Endothelial cell of umbilical vein (primary cell): ENCODE results near the gene PABPN1. TPM values are rescaled to one million over a fixed set of nuclear protein-coding genes. Genes with fewer than 3 reads are reported as not detected.

ENCODE experiments used
- BruUV-seq: library from RNA; stranded (reverse); fragments of 400-500 nt; replicated peaks from 2 replicates; lab custom pipeline; 2021; lab: Mats Ljungman, UMichigan
- CTCF ChIA-PET: fragments of 300-600, 350-600 bp; sonication (Branson Sonifier 250); formaldehyde crosslinking; loops from one replicate; lab custom pipeline; 2021; ENCODE audit warnings: antibody characterized with exemption, inconsistent platforms; lab: Charles Lee
- POLR2A ChIA-PET: fragments of 300-600, 350-600 bp; sonication (Branson Sonifier 250); formaldehyde crosslinking; loops from one replicate; lab custom pipeline; 2021; ENCODE audit warnings: antibody characterized with exemption, inconsistent platforms; lab: Charles Lee
- DNase-seq: peaks from one replicate; pipeline ENCODE4 v3.0.0-alpha.2; 2011; ENCODE audit warnings: low read depth, low spot score
- FAIRE-seq: peaks from 2 replicates; lab custom pipeline; 2011; peaks lifted over from hg19 to GRCh38; lab: Jason Lieb, UNC
- H2AFZ ChIP-seq: 2 replicates; pipeline ENCODE4 v1.6.0; 2012; ENCODE audit warnings: low read depth, low read length, control low read depth, inconsistent platforms
- H3K27ac ChIP-seq: 2 replicates; pipeline ENCODE4 v1.5.1; 2011; ENCODE audit warnings: low read depth, mild to moderate bottlenecking, control low read depth, low read length, moderate library complexity; ENCODE audit not compliant: insufficient read depth
- H3K27me3 ChIP-seq, 2 experiments: 2 replicates each; pipeline versions ENCODE4 v1.6.0 to v1.6.1; 2011; ENCODE audit warnings: low read length in 2 of 2, mixed read lengths in 1 of 2; ENCODE audit not compliant: control insufficient read depth in 2 of 2, insufficient read depth in 2 of 2
- H3K36me3 ChIP-seq, 2 experiments: 2 replicates in 1 of 2; 3 replicates in 1 of 2; pipeline ENCODE4 v1.5.1; 2011; ENCODE audit warnings: low read length in 2 of 2, mild to moderate bottlenecking in 1 of 2, moderate library complexity in 1 of 2; ENCODE audit not compliant: control insufficient read depth in 2 of 2, insufficient read depth in 2 of 2; ENCODE audit errors: extremely low read depth in 1 of 2
- H3K4me1 ChIP-seq: 3 replicates; pipeline ENCODE4 v1.5.1; 2011; ENCODE audit warnings: mild to moderate bottlenecking, low read length; ENCODE audit not compliant: control insufficient read depth, insufficient read depth; ENCODE audit errors: extremely low read depth
- H3K4me2 ChIP-seq: 2 replicates; pipeline ENCODE4 v1.6.1; 2011; ENCODE audit warnings: low read length, control low read depth, mixed read lengths; ENCODE audit not compliant: insufficient read depth
- H3K4me3 ChIP-seq, 3 experiments: fragments of 200-600 bp in 1 of 3; sonication (generic), shearing (Covaris generic) in 1 of 3; replicated peaks in 1 of 3; 2 replicates each; pipeline ENCODE4 v1.5.1; 2011 to 2016; ENCODE audit warnings: control low read depth in 3 of 3, low read length in 3 of 3, mild to moderate bottlenecking in 2 of 3, inconsistent platforms in 1 of 3, low read depth in 1 of 3, moderate library complexity in 1 of 3; ENCODE audit not compliant: insufficient read depth in 1 of 3
- H3K79me2 ChIP-seq: 2 replicates; pipeline ENCODE4 v1.6.0; 2012; ENCODE audit warnings: low read length, inconsistent platforms; ENCODE audit not compliant: control insufficient read depth, insufficient read depth
- H3K9ac ChIP-seq: replicated peaks from 2 replicates; pipeline ENCODE3; 2011; ENCODE audit warnings: low read length, control low read depth; ENCODE audit not compliant: insufficient read depth; ENCODE audit errors: extremely low read depth
- H3K9me1 ChIP-seq: replicated peaks from 3 replicates; pipeline ENCODE4 v1.6.0; 2011; ENCODE audit warnings: mild to moderate bottlenecking, low read length; ENCODE audit not compliant: control insufficient read depth, insufficient read depth; ENCODE audit errors: extremely low read depth
- H3K9me3 ChIP-seq: replicated peaks from 2 replicates; pipeline ENCODE4 v1.5.1; 2012; ENCODE audit warnings: low read length, inconsistent platforms; ENCODE audit not compliant: control insufficient read depth, insufficient read depth
- H4K20me1 ChIP-seq: replicated peaks from 2 replicates; pipeline ENCODE3; 2011; ENCODE audit warnings: mild to moderate bottlenecking, low read length; ENCODE audit not compliant: control insufficient read depth, insufficient read depth; ENCODE audit errors: extremely low read depth
- EZH2 ChIP-seq: IDR thresholded peaks from 2 replicates; pipeline ENCODE4 v1.6.1; 2012; ENCODE audit warnings: borderline replicate concordance, low read depth, mild to moderate bottlenecking, moderate library complexity, low read length, inconsistent platforms; ENCODE audit not compliant: severe bottlenecking
- FOS ChIP-seq: IDR thresholded peaks from 2 replicates; pipeline ENCODE4 v1.6.1; 2011; ENCODE audit warnings: mild to moderate bottlenecking, low read length, moderate library complexity, borderline replicate concordance; ENCODE audit not compliant: insufficient read depth
- GATA2 ChIP-seq: IDR thresholded peaks from 2 replicates; pipeline ENCODE4 v1.7.0; 2011; ENCODE audit warnings: low read depth, mild to moderate bottlenecking, moderate library complexity, mixed read lengths, low read length; ENCODE audit not compliant: insufficient read length, insufficient read depth
- JUN ChIP-seq: IDR thresholded peaks from 2 replicates; pipeline ENCODE4 v1.6.1; 2011; ENCODE audit warnings: borderline replicate concordance, low read depth; ENCODE audit not compliant: insufficient read length, insufficient read depth
- MYC ChIP-seq: IDR thresholded peaks from one replicate; pipeline ENCODE4 v1.6.1; 2011; ENCODE audit warnings: mild to moderate bottlenecking, low read depth, low read length
- POLR2A ChIP-seq: IDR thresholded peaks from 2 replicates; pipeline ENCODE4 v1.6.1; 2012; ENCODE audit warnings: low read depth, mild to moderate bottlenecking, control low read depth, low read length
- POLR2AphosphoS5 ChIP-seq: IDR thresholded peaks from 2 replicates; pipeline ENCODE4 v1.6.1; 2012; ENCODE audit warnings: low read depth, mild to moderate bottlenecking, control low read depth, low read length, moderate library complexity; ENCODE audit not compliant: insufficient read depth
- dilution Hi-C: fragments of 300-500 bp; cut with MboI; formaldehyde crosslinking; loops from one replicate; pipeline ENCODE4 v1.15.0; 2019; ENCODE audit warnings: low sequenced_read_pairs; ENCODE audit not compliant: extremely low pct_ligation_motif_present
- intact Hi-C: fragments of 100-400 bp; cut with micrococcal nuclease; formaldehyde crosslinking; loops from one replicate; pipeline ENCODE4 v1.10.0; 2022
- polyA plus RNA-seq, 4 experiments: library from polyadenylated mRNA; depleted of rRNA in 3 of 4; stranded (reverse) in 3 of 4; unstranded in 1 of 4; fragments of >200 nt; gene quantifications; 2 replicates each; pipeline versions ENCODE4 v1.2.1 to v1.2.3, GENCODE V29; 2011 to 2012; ENCODE audit warnings: missing spikeins in 1 of 4
- total RNA-seq: library from RNA; stranded (reverse); gene quantifications from 2 replicates; pipeline ENCODE4 v1.2.3, GENCODE V29; 2021
- TF ChIP-seq, protein P1 (sequence below): IDR thresholded peaks from 2 replicates; pipeline ENCODE4 v1.6.1; 2011; ENCODE audit not compliant: insufficient read depth, insufficient read length
- TF ChIP-seq, protein P2 (sequence below), 2 donors: IDR thresholded peaks; 1 replicate in 1 of 2; 2 replicates in 1 of 2; pipeline ENCODE4 v1.5.1; 2011; ENCODE audit warnings: low read length in 2 of 2, mild to moderate bottlenecking in 2 of 2, moderate library complexity in 2 of 2, control low read depth in 1 of 2, inconsistent platforms in 1 of 2, low read depth in 1 of 2; ENCODE audit not compliant: insufficient read depth in 1 of 2; ENCODE audit errors: extremely low read depth in 1 of 2

Gene PABPN1
- total and polyA plus RNA-seq, 2 donors (not counting 3 experiments of a cell fraction or from before 2014, with no cell fraction given) = 231 TPM

DNA sequence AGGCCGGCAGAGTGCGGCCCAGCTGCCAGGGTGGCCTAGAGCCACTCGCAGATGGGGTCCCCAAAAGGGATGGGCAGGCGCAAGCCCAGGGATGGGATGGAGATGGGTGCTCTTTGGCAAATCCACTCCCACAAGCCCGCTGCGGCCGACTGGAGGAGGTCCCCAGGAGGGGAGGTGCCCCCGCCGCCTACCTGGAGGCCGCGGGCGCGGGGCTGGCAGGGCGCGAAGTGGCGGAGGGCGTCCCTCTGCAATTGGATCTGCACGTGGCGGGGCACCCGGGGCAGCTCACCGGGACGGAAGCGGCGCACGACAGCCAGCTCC, 19.3 kb upstream of the PABPN1 start:
- peak overlapping the region; percentile 78 for H3K4me2 ChIP-seq
- dilution Hi-C loops = no loop called here
- no peaks in the 10 kb centered on the region for H3K9me3 ChIP-seq
- H3K4me1 ChIP-seq = peaks cover 18% of the 10 kb centered on the region
- peak overlapping the region; percentile 66 for H3K9ac ChIP-seq
- TF ChIP-seq MYC (no peak), POLR2A (no peak), FOS (no peak), GATA2 (no peak), POLR2AphosphoS5 (no peak)
- ChIA-PET POLR2A (interaction anchor here (2.0 kb wide), 1 partner anchor 20 kb away, joined by 13 read pairs; the partner anchor contains the start of gene PABPN1), CTCF (interaction anchor here (1.1 to 4.0 kb wide), 8 partner anchors 14 to 225 kb away, joined by 3 to 53 read pairs (median 13); partner anchors contain the start of genes HOMEZ and PABPN1)
- no TSS peak for BruUV-seq
- DNase-seq = no peak
- peak overlapping the region; percentile 45 to 53 (median 51) for H3K4me3 ChIP-seq
- peaks cover 4% of the 10 kb centered on the region for H3K79me2 ChIP-seq
- peak overlapping the region; percentile 93 for H2AFZ ChIP-seq
- H4K20me1 ChIP-seq = no peaks in the 10 kb centered on the region
- H3K36me3 ChIP-seq = no peaks in the 10 kb centered on the region
- H3K27me3 ChIP-seq = no peaks in the 10 kb centered on the region
- FAIRE-seq = no peak
- intact Hi-C loops = loop anchor here (1.0 kb wide), 5 partner anchors 16 to 181 kb away; partner anchors contain the start of genes HOMEZ, NGDN and PABPN1
- H3K27ac ChIP-seq = peak overlapping the region; percentile 38
- no peaks in the 10 kb centered on the region for H3K9me1 ChIP-seq

DNA sequence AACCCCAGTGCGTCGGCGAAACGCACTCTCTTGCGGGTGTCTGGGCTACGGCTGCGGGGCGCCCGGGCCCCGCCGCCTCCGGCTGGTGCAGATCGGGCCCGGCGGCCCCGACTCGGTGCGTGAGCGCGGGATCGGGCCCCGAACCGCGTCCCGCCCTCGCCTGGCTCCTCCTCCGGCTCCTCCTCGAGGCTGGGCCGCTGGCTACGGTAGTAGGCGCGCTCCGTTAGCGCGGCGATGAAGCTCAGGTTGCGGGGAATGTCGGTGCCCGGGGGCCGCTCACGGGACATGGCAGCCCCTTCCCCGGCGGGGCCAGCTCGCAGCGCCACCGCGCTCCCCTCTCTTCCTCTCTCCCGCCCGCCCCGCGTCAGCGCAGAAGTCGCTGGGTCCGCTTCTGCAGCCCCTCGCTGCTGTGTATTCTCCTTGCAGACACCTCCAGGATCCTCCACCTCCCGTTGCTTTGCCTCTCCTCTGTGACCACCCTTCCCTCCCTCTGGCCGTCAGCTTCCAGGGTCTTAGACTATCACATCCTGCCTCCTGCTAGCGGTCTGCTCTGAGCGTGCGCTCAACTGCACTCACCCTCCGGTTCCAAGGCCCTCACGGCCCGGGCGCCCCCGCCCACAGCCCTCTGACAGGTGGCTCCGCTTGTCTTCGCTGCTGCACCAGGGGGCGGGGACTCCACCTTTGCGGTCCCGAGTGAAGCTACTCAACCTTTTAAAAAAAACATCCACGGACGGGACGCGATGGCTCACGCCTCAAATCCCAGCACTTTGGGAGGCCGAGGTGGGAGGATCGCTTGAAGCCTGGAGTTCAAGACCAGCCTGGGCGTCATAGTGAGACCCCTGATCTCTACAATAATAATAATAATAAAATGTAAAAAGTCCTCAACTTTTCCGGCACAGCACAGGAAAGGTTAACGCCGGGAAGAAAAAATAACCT, 18.7 kb upstream of the PABPN1 start, which contains the start of gene PPP1R3E:
Gene PPP1R3E (minus strand): TSS at position 570 of the 936 bp plus-strand sequence. CDS start 283 bp downstream, at position 287.
- no peaks in the 10 kb centered on the region for H3K27me3 ChIP-seq
- BruUV-seq = no TSS peak
- H3K79me2 ChIP-seq = peaks cover 11% of the 10 kb centered on the region
- H3K27ac ChIP-seq = peak within 1 kb of the TSS; percentile 38
- peak within 1 kb of the TSS; percentile 45 to 53 (median 51) for H3K4me3 ChIP-seq
- H3K4me1 ChIP-seq = peaks cover 23% of the 10 kb centered on the region
- peak; percentile 57 for FAIRE-seq
- H3K9me1 ChIP-seq = no peaks in the 10 kb centered on the region
- peak within 1 kb of the TSS; percentile 66 for H3K9ac ChIP-seq
- intact Hi-C loops = no loop called here
- peak within 1 kb of the TSS; percentile 78 for H3K4me2 ChIP-seq
- DNase-seq = peak; percentile 60
- H4K20me1 ChIP-seq = no peaks in the 10 kb centered on the region
- H3K36me3 ChIP-seq = no peaks in the 10 kb centered on the region
- ChIA-PET POLR2A (interaction anchor here (2.0 kb wide), 1 partner anchor 19 kb away, joined by 13 read pairs; the partner anchor contains the start of gene PABPN1), CTCF (interaction anchor here (1.1 to 4.0 kb wide), 8 partner anchors 13 to 225 kb away, joined by 3 to 53 read pairs (median 13); partner anchors contain the start of genes HOMEZ and PABPN1)
- H2AFZ ChIP-seq = peak within 1 kb of the TSS; percentile 93
- TF ChIP-seq EZH2 (no peak), JUN (no peak), FOS (no peak), POLR2AphosphoS5 (peak; percentile 58), POLR2A (peak; percentile 88)
- TF ChIP-seq, protein P1, sequence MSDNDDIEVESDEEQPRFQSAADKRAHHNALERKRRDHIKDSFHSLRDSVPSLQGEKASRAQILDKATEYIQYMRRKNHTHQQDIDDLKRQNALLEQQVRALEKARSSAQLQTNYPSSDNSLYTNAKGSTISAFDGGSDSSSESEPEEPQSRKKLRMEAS = no peak
- TF ChIP-seq, protein P2, sequence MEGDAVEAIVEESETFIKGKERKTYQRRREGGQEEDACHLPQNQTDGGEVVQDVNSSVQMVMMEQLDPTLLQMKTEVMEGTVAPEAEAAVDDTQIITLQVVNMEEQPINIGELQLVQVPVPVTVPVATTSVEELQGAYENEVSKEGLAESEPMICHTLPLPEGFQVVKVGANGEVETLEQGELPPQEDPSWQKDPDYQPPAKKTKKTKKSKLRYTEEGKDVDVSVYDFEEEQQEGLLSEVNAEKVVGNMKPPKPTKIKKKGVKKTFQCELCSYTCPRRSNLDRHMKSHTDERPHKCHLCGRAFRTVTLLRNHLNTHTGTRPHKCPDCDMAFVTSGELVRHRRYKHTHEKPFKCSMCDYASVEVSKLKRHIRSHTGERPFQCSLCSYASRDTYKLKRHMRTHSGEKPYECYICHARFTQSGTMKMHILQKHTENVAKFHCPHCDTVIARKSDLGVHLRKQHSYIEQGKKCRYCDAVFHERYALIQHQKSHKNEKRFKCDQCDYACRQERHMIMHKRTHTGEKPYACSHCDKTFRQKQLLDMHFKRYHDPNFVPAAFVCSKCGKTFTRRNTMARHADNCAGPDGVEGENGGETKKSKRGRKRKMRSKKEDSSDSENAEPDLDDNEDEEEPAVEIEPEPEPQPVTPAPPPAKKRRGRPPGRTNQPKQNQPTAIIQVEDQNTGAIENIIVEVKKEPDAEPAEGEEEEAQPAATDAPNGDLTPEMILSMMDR (IDR thresholded peaks at IDR 0.05; ENCODE audit: extremely low read depth in 1 of 2, insufficient read depth in 1 of 2, low read depth in 1 of 2, low read length in 2 of 2) = no peak
- H3K9me3 ChIP-seq = no peaks in the 10 kb centered on the region
- dilution Hi-C loops = no loop called here
